SK-N-SH (cell line): ENCODE measurements around the gene SIGLEC8. TPM values are rescaled to one million over a fixed set of nuclear protein-coding genes. Genes with fewer than 3 reads are reported as not detected.

ENCODE experiments used
- CTCF ChIA-PET: fragments of 300-600, 350-600 bp; formaldehyde crosslinking; extraction: SDS; loops from one replicate; lab custom pipeline; 2021; lab: Yijun Ruan, JAX
- POLR2A ChIA-PET: fragments of 350-600 bp; sonication (Branson Sonifier 250); formaldehyde crosslinking; extraction: SDS; loops from one replicate; lab custom pipeline; 2020; ENCODE audit warnings: antibody characterized with exemption, inconsistent platforms; lab: Yijun Ruan, JAX
- DNase-seq: peaks from one replicate; pipeline ENCODE4 v3.0.0; 2012
- H2AFZ ChIP-seq: fragments of 200-600 bp; sonication (generic); 2 replicates; pipeline ENCODE4 v1.8.1; 2016; ENCODE audit warnings: antibody characterized with exemption, mild to moderate bottlenecking, low read depth
- H3F3A ChIP-seq: fragments of 200-600 bp; sonication (generic); replicated peaks from 2 replicates; pipeline ENCODE3; 2016; ENCODE audit warnings: antibody characterized with exemption, mild to moderate bottlenecking; ENCODE audit not compliant: insufficient read depth
- H3K27ac ChIP-seq, 2 experiments: fragments of 200-500 bp in 1 of 2; fragments of 200-600 bp in 1 of 2; sonication (Bioruptor generic) in 1 of 2; sonication (generic), shearing (Covaris generic) in 1 of 2; 2 replicates each; pipeline versions ENCODE4 v1.5.1 to v1.6.1; 2014 to 2016; ENCODE audit warnings: low read depth in 2 of 2, inconsistent platforms in 1 of 2, low read length in 1 of 2, mild to moderate bottlenecking in 1 of 2, mixed read lengths in 1 of 2
- H3K27me3 ChIP-seq: fragments of 200-600 bp; sonication (generic), shearing (Covaris generic); 2 replicates; pipeline ENCODE4 v1.6.1; 2016; ENCODE audit warnings: mixed run types; ENCODE audit not compliant: insufficient read depth
- H3K36me3 ChIP-seq, 2 experiments: fragments of 200-500 bp in 1 of 2; fragments of 200-600 bp in 1 of 2; sonication (Bioruptor generic) in 1 of 2; sonication (generic) in 1 of 2; replicated peaks in 1 of 2; 2 replicates each; pipeline versions ENCODE3 to v1.5.1; 2014 to 2016; ENCODE audit warnings: low read length in 1 of 2, mild to moderate bottlenecking in 1 of 2; ENCODE audit not compliant: insufficient read depth in 2 of 2, control insufficient read depth in 1 of 2
- H3K4me1 ChIP-seq, 2 experiments: fragments of 200-500 bp in 1 of 2; fragments of 200-600 bp in 1 of 2; sonication (Bioruptor generic) in 1 of 2; sonication (generic), shearing (Covaris generic) in 1 of 2; 2 replicates each; pipeline versions ENCODE4 v1.5.1 to v1.6.1; 2014 to 2016; ENCODE audit warnings: low read depth in 1 of 2, low read length in 1 of 2, mixed run types in 1 of 2; ENCODE audit not compliant: insufficient read depth in 2 of 2, control insufficient read depth in 1 of 2
- H3K4me2 ChIP-seq: fragments of 200-600 bp; sonication (generic), shearing (Covaris generic); 2 replicates; pipeline ENCODE4 v1.6.1; 2017; ENCODE audit warnings: mixed run types
- H3K4me3 ChIP-seq, 2 experiments: fragments of 200-500 bp in 1 of 2; fragments of 200-600 bp in 1 of 2; sonication (Bioruptor generic) in 1 of 2; sonication (generic), shearing (Covaris generic) in 1 of 2; 2 replicates each; pipeline versions ENCODE4 v1.5.1 to v1.8.1; 2014 to 2016; ENCODE audit warnings: low read depth in 2 of 2, inconsistent platforms in 1 of 2, low read length in 1 of 2, mild to moderate bottlenecking in 1 of 2, mixed read lengths in 1 of 2, moderate library complexity in 1 of 2
- H3K79me2 ChIP-seq: fragments of 200-600 bp; sonication (generic); 2 replicates; pipeline ENCODE4 v1.8.1; 2017; ENCODE audit warnings: mild to moderate bottlenecking; ENCODE audit not compliant: insufficient read depth
- H3K9ac ChIP-seq: fragments of 200-600 bp; sonication (generic); 2 replicates; pipeline ENCODE4 v1.6.1; 2017; ENCODE audit warnings: mixed run types
- H3K9me2 ChIP-seq: fragments of 200-600 bp; sonication (generic); 2 replicates; pipeline ENCODE4 v1.6.1; 2017; ENCODE audit warnings: mixed run types
- H3K9me3 ChIP-seq: fragments of 200-600 bp; sonication (generic); 2 replicates; pipeline ENCODE4 v1.6.1; 2017; ENCODE audit warnings: mixed run types, mild to moderate bottlenecking, moderate library complexity
- H4K20me1 ChIP-seq: fragments of 200-600 bp; sonication (generic); 2 replicates; pipeline ENCODE4 v1.6.1; 2017; ENCODE audit warnings: mild to moderate bottlenecking, mixed run types; ENCODE audit not compliant: insufficient read depth
- FOSL2 ChIP-seq: IDR thresholded peaks from 2 replicates; pipeline ENCODE4 v1.4.0; 2012; ENCODE audit warnings: low read depth, mild to moderate bottlenecking, moderate library complexity, borderline replicate concordance
- FOXM1 ChIP-seq: IDR thresholded peaks from 2 replicates; pipeline ENCODE4 v1.4.0; 2012; ENCODE audit warnings: low read depth, mild to moderate bottlenecking
- GATA2 ChIP-seq: sonication (generic); formaldehyde crosslinking; IDR thresholded peaks from 2 replicates; pipeline ENCODE4 v1.5.0; 2020; ENCODE audit warnings: mild to moderate bottlenecking, missing genetic modification reagents
- JUND ChIP-seq: IDR thresholded peaks from 2 replicates; pipeline ENCODE4 v1.4.0; 2012
- MEF2A ChIP-seq: IDR thresholded peaks from 2 replicates; pipeline ENCODE4 v1.4.0; 2012; ENCODE audit warnings: low read depth, borderline replicate concordance
- MXI1 ChIP-seq: IDR thresholded peaks from 2 replicates; pipeline ENCODE4 v1.6.1; 2012; ENCODE audit warnings: mild to moderate bottlenecking, low read depth, low read length, improper control_type of control experiment
- NRF1 ChIP-seq: IDR thresholded peaks from 2 replicates; pipeline ENCODE4 v1.6.1; 2012; ENCODE audit warnings: low read depth, mild to moderate bottlenecking, low read length
- RCOR1 ChIP-seq: fragments of 150-350 bp; IDR thresholded peaks from 2 replicates; pipeline ENCODE4 v1.6.1; 2017; ENCODE audit warnings: antibody characterized with exemption, low read length
- SIN3A ChIP-seq: IDR thresholded peaks from 2 replicates; pipeline ENCODE4 v1.6.1; 2012; ENCODE audit warnings: low read depth, mild to moderate bottlenecking, low read length, moderate library complexity, borderline replicate concordance
- TAF1 ChIP-seq: IDR thresholded peaks from 2 replicates; pipeline ENCODE4 v1.6.1; 2012; ENCODE audit warnings: low read depth, mild to moderate bottlenecking, low read length, moderate library complexity, borderline replicate concordance
- TCF12 ChIP-seq: IDR thresholded peaks from 2 replicates; pipeline ENCODE4 v1.4.0; 2012
- USF1 ChIP-seq: IDR thresholded peaks from 2 replicates; pipeline ENCODE4 v1.4.0; 2012; ENCODE audit warnings: low read depth, borderline replicate concordance
- USF2 ChIP-seq: fragments of 150-350 bp; IDR thresholded peaks from 2 replicates; pipeline ENCODE4 v1.6.1; 2017; ENCODE audit warnings: antibody characterized with exemption, low read length, low read depth, borderline replicate concordance
- WGBS: methylation state at CpG from one replicate; pipeline ENCODE4 v1.1.6; 2017; ENCODE audit warnings: low lambda C conversion rate; 5-methylcytosine and 5-hydroxymethylcytosine counted together
- polyA plus RNA-seq, 3 experiments: library from polyadenylated mRNA; depleted of rRNA; stranded (reverse); fragments of >200 nt; gene quantifications; 2 replicates each; pipeline ENCODE4 v1.2.3, GENCODE V29; 2012

The SIGLEC8 gene
- polyA plus RNA-seq, 1 of the 3 experiments (the other 2 are of a cell fraction), result not detected

- 0% methylated on average over 2 of the region's 2 CpGs for WGBS
These were observed 30.9 kb upstream of the SIGLEC8 start for GRCh38 chr19:51489113-51489512.

DNA sequence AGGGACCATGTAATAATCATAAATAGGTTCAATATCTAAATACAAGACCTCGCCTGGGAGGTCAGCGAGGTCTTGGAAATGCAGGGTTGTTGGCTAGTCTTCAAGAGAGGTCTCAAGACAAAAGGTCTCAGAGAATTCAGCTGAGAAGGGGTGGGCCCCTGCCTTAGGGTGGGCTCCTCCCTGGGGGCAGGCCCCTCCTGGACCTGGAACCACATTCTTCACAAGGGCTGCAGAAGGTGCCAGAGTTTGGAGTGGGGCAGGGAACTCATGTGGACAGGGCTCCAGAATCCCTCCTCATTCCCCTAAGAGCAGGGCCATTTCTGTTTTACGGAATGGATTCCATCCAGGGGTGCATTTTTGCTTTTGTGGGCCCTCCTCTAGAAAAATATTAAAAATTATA is 30.2 kb upstream of the SIGLEC8 start:
- Histone ChIP-seq H3K9ac (no peak overlapping the region), H2AFZ (no peak overlapping the region), H3K4me1 (no peaks in the 10 kb centered on the region), H3K4me3 (no peak overlapping the region), H3F3A (no peaks in the 10 kb centered on the region), H3K9me3 (no peaks in the 10 kb centered on the region), H3K36me3 (no peaks in the 10 kb centered on the region), H3K79me2 (no peaks in the 10 kb centered on the region), H3K27me3 (no peaks in the 10 kb centered on the region; the same call in 1 of the 2 replicates), H4K20me1 (no peaks in the 10 kb centered on the region), H3K27ac (no peak overlapping the region), H3K4me2 (no peak overlapping the region), H3K9me2 (no peaks in the 10 kb centered on the region)
- no peak for TF ChIP-seq FOXM1
- TF ChIP-seq TAF1, result no peak
- no peak for TF ChIP-seq USF1
- no peak for TF ChIP-seq USF2
- TF ChIP-seq JUND, result no peak
- no peak for TF ChIP-seq GATA2 (CRISPR knock-in tag)
- no peak for TF ChIP-seq RCOR1
- no peak for TF ChIP-seq TCF12
- no peak for TF ChIP-seq MXI1
- no peak for TF ChIP-seq MEF2A
- 0% methylated on average over 3 of the region's 3 CpGs for WGBS
- DNase-seq, result no peak
- ChIA-PET POLR2A (no interaction called here), CTCF (no interaction called here)

More at GRCh38 chr19:51489113-51489512, 30.9 kb upstream of the SIGLEC8 start:
- Histone ChIP-seq H3K27me3 (no peaks in the 10 kb centered on the region; the same call in 1 of the 2 replicates), H3K4me3 (no peak overlapping the region), H2AFZ (no peak overlapping the region), H3K9me3 (no peaks in the 10 kb centered on the region), H3K9ac (no peak overlapping the region), H3K79me2 (no peaks in the 10 kb centered on the region), H4K20me1 (no peaks in the 10 kb centered on the region), H3K9me2 (no peaks in the 10 kb centered on the region), H3K27ac (no peak overlapping the region), H3K4me1 (no peaks in the 10 kb centered on the region), H3K36me3 (no peaks in the 10 kb centered on the region), H3F3A (no peaks in the 10 kb centered on the region), H3K4me2 (no peak overlapping the region)
- POLR2A ChIA-PET, result no interaction called here
- DNase-seq, result no peak
- no peak for TF ChIP-seq FOSL2
- TF ChIP-seq JUND, result no peak
- TF ChIP-seq NRF1, result no peak
- no peak for TF ChIP-seq MXI1
- no peak for TF ChIP-seq GATA2 (CRISPR knock-in tag)
- TF ChIP-seq SIN3A, result no peak
- CTCF ChIA-PET, result no interaction called here
